ENCODE data around the gene CYP27A1. TPM values are rescaled to one million over a fixed set of nuclear protein-coding genes. Genes with fewer than 3 reads are reported as not detected.

CYP27A1 gene
- total and polyA plus RNA-seq, 4 donors, result 112 to 354 (median 305) TPM

DNA sequence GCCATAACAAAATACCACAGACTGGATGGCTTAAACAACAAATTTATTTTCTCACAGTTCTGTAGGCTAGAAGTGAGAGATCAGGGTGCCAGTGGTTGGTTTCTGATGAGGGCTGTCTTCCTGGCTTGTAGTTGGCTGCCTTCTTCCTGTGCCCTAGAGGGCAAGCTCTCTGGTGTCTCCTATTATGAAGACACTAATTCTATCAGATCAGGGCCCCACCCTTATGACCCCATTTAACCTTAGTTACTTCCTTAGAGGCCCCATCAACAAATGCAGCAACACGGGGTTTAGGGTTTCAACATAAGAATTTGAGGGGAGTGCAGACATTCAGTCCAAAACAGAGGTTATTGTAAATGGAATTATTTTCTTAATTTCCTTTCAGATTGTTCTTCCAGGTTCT is 22.9 kb downstream of the CYP27A1 start:
- H3K27me3 ChIP-seq (ENCODE audit: control insufficient read depth in 4 of 4, insufficient read depth in 4 of 4, low read length in 3 of 4), result no peaks in the 10 kb centered on the region
- peaks cover 0 to 6% (median 4%) of the 10 kb centered on the region in 4 donors for H3K4me1 ChIP-seq (ENCODE audit: control insufficient read depth in 4 of 4, insufficient read depth in 4 of 4, low read length in 3 of 4)
- H3K9ac ChIP-seq (ENCODE audit: low read depth in 1 of 2, low read length in 2 of 2), result no peak overlapping the region
- TF ChIP-seq HNF4A (conservative IDR thresholded peaks at IDR 0.05) (no peak), RXRA (IDR thresholded peaks at IDR 0.05) (no peak), FOXA1 (IDR thresholded peaks at IDR 0.05) (no peak), ATF3 (IDR thresholded peaks at IDR 0.05) (no peak), NR2F2 (IDR thresholded peaks at IDR 0.05) (no peak), FOXA2 (IDR thresholded peaks at IDR 0.05) (no peak), SP1 (IDR thresholded peaks at IDR 0.05) (no peak), EGR1 (IDR thresholded peaks at IDR 0.05; ENCODE audit: low read depth in 2 of 2) (no peak), TAF1 (conservative IDR thresholded peaks at IDR 0.05) (no peak), GABPA (IDR thresholded peaks at IDR 0.05 in 1 of 2, conservative IDR thresholded peaks at IDR 0.05 in 1 of 2) (no peak), JUND (IDR thresholded peaks at IDR 0.05) (no peak), RAD21 (IDR thresholded peaks at IDR 0.05) (no peak)
- TF ChIP-seq, protein P1, sequence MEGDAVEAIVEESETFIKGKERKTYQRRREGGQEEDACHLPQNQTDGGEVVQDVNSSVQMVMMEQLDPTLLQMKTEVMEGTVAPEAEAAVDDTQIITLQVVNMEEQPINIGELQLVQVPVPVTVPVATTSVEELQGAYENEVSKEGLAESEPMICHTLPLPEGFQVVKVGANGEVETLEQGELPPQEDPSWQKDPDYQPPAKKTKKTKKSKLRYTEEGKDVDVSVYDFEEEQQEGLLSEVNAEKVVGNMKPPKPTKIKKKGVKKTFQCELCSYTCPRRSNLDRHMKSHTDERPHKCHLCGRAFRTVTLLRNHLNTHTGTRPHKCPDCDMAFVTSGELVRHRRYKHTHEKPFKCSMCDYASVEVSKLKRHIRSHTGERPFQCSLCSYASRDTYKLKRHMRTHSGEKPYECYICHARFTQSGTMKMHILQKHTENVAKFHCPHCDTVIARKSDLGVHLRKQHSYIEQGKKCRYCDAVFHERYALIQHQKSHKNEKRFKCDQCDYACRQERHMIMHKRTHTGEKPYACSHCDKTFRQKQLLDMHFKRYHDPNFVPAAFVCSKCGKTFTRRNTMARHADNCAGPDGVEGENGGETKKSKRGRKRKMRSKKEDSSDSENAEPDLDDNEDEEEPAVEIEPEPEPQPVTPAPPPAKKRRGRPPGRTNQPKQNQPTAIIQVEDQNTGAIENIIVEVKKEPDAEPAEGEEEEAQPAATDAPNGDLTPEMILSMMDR (IDR thresholded peaks at IDR 0.05; ENCODE audit: low read depth, low read length, missing input control), result no peak
- TF ChIP-seq, protein P2, sequence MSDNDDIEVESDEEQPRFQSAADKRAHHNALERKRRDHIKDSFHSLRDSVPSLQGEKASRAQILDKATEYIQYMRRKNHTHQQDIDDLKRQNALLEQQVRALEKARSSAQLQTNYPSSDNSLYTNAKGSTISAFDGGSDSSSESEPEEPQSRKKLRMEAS (IDR thresholded peaks at IDR 0.05), result no peak
- TF ChIP-seq, protein P3, sequence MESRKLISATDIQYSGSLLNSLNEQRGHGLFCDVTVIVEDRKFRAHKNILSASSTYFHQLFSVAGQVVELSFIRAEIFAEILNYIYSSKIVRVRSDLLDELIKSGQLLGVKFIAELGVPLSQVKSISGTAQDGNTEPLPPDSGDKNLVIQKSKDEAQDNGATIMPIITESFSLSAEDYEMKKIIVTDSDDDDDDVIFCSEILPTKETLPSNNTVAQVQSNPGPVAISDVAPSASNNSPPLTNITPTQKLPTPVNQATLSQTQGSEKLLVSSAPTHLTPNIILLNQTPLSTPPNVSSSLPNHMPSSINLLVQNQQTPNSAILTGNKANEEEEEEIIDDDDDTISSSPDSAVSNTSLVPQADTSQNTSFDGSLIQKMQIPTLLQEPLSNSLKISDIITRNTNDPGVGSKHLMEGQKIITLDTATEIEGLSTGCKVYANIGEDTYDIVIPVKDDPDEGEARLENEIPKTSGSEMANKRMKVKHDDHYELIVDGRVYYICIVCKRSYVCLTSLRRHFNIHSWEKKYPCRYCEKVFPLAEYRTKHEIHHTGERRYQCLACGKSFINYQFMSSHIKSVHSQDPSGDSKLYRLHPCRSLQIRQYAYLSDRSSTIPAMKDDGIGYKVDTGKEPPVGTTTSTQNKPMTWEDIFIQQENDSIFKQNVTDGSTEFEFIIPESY (IDR thresholded peaks at IDR 0.05), result no peak
- no peaks in the 10 kb centered on the region for H3K9me3 ChIP-seq (ENCODE audit: control insufficient read depth in 4 of 4, low read length in 3 of 4)
- 83% methylated on average over 1 of the region's 1 CpG for WGBS
- H3K36me3 ChIP-seq (ENCODE audit: control insufficient read depth in 4 of 4, insufficient read depth in 3 of 4, low read depth in 1 of 4, low read length in 3 of 4), result peaks cover 0 to 7% (median 1%) of the 10 kb centered on the region in 4 donors
- no peak overlapping the region for H3K4me3 ChIP-seq (ENCODE audit: low read depth in 1 of 3, low read length in 3 of 3)
- no peak for DNase-seq (ENCODE audit: low spot score)
- no peak overlapping the region for H3K27ac ChIP-seq (ENCODE audit: low read depth in 1 of 2, low read length in 2 of 2)

DNA sequence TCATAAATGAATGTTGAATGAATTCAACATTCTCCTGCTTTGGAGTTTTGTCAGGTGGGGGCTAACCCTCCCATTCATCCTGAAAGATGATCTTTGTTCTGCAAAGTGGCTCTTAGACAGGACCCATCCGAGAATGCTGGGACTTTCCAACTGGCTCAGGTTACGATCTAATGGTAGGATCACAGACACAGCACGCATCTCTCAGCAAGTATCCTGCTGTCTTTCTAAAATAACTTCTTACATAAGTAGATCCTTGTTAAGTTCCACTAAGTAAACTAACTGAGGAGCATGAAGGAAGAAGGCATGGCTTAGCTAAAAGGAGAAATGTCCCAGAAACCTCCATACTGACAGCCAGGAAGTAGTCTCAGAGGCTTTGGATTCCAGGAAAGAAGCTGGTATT is 23.7 kb downstream of the CYP27A1 start:
- TF ChIP-seq NR2F2 (IDR thresholded peaks at IDR 0.05) (no peak), FOXA1 (IDR thresholded peaks at IDR 0.05) (no peak), JUND (IDR thresholded peaks at IDR 0.05) (no peak), HNF4A (conservative IDR thresholded peaks at IDR 0.05) (no peak), HNF4G (IDR thresholded peaks at IDR 0.05) (no peak), REST (IDR thresholded peaks at IDR 0.05) (no peak), ATF3 (IDR thresholded peaks at IDR 0.05) (no peak), FOXA2 (IDR thresholded peaks at IDR 0.05) (no peak)
- TF ChIP-seq, protein P2 (IDR thresholded peaks at IDR 0.05), result no peak
- H3K9me3 ChIP-seq (ENCODE audit: control insufficient read depth in 4 of 4, low read length in 3 of 4), result no peaks in the 10 kb centered on the region

More for the DNA sequence above, 23.7 kb downstream of the CYP27A1 start:
- Histone ChIP-seq H3K4me3 (ENCODE audit: low read depth in 1 of 3, low read length in 3 of 3) (no peak overlapping the region), H3K27me3 (ENCODE audit: control insufficient read depth in 4 of 4, insufficient read depth in 4 of 4, low read length in 3 of 4) (no peaks in the 10 kb centered on the region), H3K4me1 (ENCODE audit: control insufficient read depth in 4 of 4, insufficient read depth in 4 of 4, low read length in 3 of 4) (peaks cover 0 to 6% (median 4%) of the 10 kb centered on the region in 4 donors), H3K36me3 (ENCODE audit: control insufficient read depth in 4 of 4, insufficient read depth in 3 of 4, low read depth in 1 of 4, low read length in 3 of 4) (peaks cover 0 to 7% (median 1%) of the 10 kb centered on the region in 4 donors), H3K9ac (ENCODE audit: low read depth in 1 of 2, low read length in 2 of 2) (peak overlapping the region in 1 of 2 donors; percentile 29), H3K27ac (ENCODE audit: low read depth in 1 of 2, low read length in 2 of 2) (peak overlapping the region; percentile 43 to 70)
- no peak for DNase-seq (ENCODE audit: low spot score)
- 48% methylated on average over 3 of the region's 3 CpGs for WGBS
